ENCODE measurements around the gene FAM181A. TPM values are rescaled to one million over a fixed set of nuclear protein-coding genes. Genes with fewer than 3 reads are reported as not detected.

Gene FAM181A
- total RNA-seq, 1 donor from 2014 or later = not detected

DNA sequence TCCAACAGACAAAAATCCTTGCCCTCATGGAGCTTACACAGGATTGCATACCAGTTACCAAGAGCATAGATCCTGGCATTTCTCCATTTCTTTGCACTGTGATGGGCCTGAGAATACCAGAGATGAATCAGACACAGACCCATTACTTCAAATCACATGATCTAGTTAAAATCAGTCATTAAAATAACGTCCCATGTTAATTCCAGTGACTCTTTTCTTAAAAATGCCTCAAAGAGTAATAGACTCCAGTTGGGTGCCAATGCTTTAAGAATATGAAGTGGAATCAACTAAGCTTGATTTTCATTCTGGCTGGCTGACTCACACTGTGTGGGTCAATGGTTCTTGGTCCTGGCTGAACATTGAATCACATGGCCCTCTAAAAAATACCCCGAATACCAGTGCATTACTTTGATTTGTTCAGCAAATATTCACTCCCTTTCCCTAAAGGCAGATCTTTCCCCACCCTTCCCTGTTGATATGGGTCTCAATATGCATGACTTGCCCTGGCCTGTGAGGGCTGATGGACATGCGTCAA lies 38.2 kb downstream of the FAM181A start:
- Histone ChIP-seq H3K9me3 (ENCODE audit: low read depth) (no peaks in the 10 kb centered on the region), H3K4me3 (no peak overlapping the region), H3K4me1 (no peaks in the 10 kb centered on the region), H3K4me2 (no peak overlapping the region), H3K27me3 (no peaks in the 10 kb centered on the region), H3F3A (ENCODE audit: low read depth) (no peaks in the 10 kb centered on the region), H4K20me1 (ENCODE audit: low read depth) (no peaks in the 10 kb centered on the region), H3K36me3 (no peaks in the 10 kb centered on the region), H3K79me2 (ENCODE audit: low read depth) (no peaks in the 10 kb centered on the region), H2AFZ (replicated peaks) (no peak overlapping the region), H3K27ac (no peak overlapping the region), H3K9ac (no peak overlapping the region)
- TF ChIP-seq EZH2 (IDR thresholded peaks at IDR 0.05) = no peak
- TF ChIP-seq, protein P1, sequence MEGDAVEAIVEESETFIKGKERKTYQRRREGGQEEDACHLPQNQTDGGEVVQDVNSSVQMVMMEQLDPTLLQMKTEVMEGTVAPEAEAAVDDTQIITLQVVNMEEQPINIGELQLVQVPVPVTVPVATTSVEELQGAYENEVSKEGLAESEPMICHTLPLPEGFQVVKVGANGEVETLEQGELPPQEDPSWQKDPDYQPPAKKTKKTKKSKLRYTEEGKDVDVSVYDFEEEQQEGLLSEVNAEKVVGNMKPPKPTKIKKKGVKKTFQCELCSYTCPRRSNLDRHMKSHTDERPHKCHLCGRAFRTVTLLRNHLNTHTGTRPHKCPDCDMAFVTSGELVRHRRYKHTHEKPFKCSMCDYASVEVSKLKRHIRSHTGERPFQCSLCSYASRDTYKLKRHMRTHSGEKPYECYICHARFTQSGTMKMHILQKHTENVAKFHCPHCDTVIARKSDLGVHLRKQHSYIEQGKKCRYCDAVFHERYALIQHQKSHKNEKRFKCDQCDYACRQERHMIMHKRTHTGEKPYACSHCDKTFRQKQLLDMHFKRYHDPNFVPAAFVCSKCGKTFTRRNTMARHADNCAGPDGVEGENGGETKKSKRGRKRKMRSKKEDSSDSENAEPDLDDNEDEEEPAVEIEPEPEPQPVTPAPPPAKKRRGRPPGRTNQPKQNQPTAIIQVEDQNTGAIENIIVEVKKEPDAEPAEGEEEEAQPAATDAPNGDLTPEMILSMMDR (IDR thresholded peaks at IDR 0.05) = no peak
- TF ChIP-seq EZH2phosphoT487 (IDR thresholded peaks at IDR 0.05) = no peak
- DNase-seq (ENCODE audit: low spot score) = no peak
- H3K27me3 Mint-ChIP-seq (ENCODE audit: insufficient read depth, low read depth) = peaks cover 7% of the 10 kb centered on the region
- no peaks in the 10 kb centered on the region for H3K36me3 Mint-ChIP-seq
- no peak overlapping the region for H3K27ac Mint-ChIP-seq
- no peak overlapping the region for H3K4me3 Mint-ChIP-seq
- H3K9me3 Mint-ChIP-seq = no peaks in the 10 kb centered on the region
- peaks cover 1% of the 10 kb centered on the region for H3K4me1 Mint-ChIP-seq

DNA sequence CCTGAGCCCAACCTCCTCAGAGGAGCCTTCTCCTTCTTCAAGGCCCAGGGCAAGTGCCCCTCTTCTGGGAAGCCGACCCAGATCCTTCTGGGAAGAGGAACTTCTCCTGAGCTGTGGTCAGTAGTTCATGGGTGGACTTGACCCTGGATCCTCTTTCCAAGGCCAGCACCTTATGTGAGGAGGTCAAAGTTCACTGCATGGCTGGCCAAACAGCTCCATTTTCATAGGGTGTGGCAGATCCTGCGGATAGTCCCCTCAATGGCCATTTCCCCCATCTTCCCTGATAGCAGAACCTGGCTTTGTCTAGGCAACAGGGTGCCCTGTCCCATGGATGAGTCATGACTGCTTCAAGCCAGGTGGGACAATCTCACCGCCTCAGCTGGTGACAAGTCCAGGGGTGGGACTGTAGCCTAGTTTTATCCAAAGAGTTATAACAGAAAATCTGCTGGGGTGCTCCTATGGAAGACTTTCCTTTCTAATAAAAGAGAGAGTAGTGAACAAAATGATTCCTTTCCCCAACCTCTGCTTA lies 38.9 kb downstream of the FAM181A start:
- H3K4me1 ChIP-seq = no peaks in the 10 kb centered on the region
- no peaks in the 10 kb centered on the region for H4K20me1 ChIP-seq (ENCODE audit: low read depth)
- H3K9me3 Mint-ChIP-seq = no peaks in the 10 kb centered on the region
- no peak overlapping the region for H3K4me3 Mint-ChIP-seq
- H3K36me3 ChIP-seq = no peaks in the 10 kb centered on the region
- H3K4me1 Mint-ChIP-seq = no peaks in the 10 kb centered on the region
- H3K4me2 ChIP-seq = no peak overlapping the region
- no peaks in the 10 kb centered on the region for H3K9me3 ChIP-seq (ENCODE audit: low read depth)
- TF ChIP-seq, protein P1 (IDR thresholded peaks at IDR 0.05) = no peak
- no peak for TF ChIP-seq EZH2 (IDR thresholded peaks at IDR 0.05)
- TF ChIP-seq EZH2phosphoT487 (IDR thresholded peaks at IDR 0.05) = no peak
- H2AFZ ChIP-seq (replicated peaks) = no peak overlapping the region
- no peak overlapping the region for H3K9ac ChIP-seq
- DNase-seq (ENCODE audit: low spot score) = no peak
- H3K36me3 Mint-ChIP-seq = no peaks in the 10 kb centered on the region
- H3K4me3 ChIP-seq = no peak overlapping the region
- no peaks in the 10 kb centered on the region for H3K79me2 ChIP-seq (ENCODE audit: low read depth)
- H3K27ac ChIP-seq = no peak overlapping the region
- H3K27ac Mint-ChIP-seq = no peak overlapping the region
- peaks cover 5% of the 10 kb centered on the region for H3K27me3 Mint-ChIP-seq (ENCODE audit: insufficient read depth, low read depth)
- H3F3A ChIP-seq (ENCODE audit: low read depth) = no peaks in the 10 kb centered on the region
- H3K27me3 ChIP-seq = no peaks in the 10 kb centered on the region

DNA sequence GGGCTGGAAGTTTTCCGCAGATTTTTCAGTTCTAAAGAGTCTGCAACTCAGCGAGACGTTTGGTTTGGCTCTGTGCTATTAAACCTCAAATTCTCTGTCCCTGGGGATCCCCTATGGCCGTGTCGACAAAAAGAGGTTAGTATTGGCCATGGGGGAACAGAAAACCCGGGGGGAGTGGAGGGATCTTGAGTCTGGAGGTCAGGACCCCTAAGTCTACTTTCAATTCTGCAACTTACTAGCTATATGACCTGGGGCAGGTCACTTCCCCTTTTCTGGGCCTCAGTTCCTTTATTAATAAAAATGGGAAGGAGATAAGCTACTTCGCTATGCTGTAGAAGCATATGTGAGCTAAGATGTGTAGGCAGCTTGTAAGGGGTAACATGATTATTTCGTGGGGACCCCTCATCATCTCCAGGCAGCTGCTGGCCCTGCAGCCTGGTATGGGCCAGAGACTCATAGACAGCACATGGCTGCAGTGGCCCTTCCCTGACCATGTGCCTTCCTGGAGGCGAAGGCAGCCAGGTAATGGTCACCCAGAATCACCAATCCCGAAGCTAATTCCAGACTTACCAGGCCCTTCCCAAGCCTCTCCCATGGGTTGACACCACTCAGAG lies 40.6 kb downstream of the FAM181A start:
- Mint-ChIP-seq H3K36me3 (no peaks in the 10 kb centered on the region), H3K4me3 (no peak overlapping the region), H3K27ac (no peak overlapping the region), H3K9me3 (no peaks in the 10 kb centered on the region), H3K4me1 (no peaks in the 10 kb centered on the region), H3K27me3 (ENCODE audit: insufficient read depth, low read depth) (peaks cover 4% of the 10 kb centered on the region)
- TF ChIP-seq EZH2phosphoT487 (IDR thresholded peaks at IDR 0.05) (no peak), EZH2 (IDR thresholded peaks at IDR 0.05) (no peak)
- TF ChIP-seq, protein P1 (IDR thresholded peaks at IDR 0.05) = no peak
- DNase-seq (ENCODE audit: low spot score) = no peak
- no peak overlapping the region for H3K4me3 ChIP-seq
- no peaks in the 10 kb centered on the region for H3K27me3 ChIP-seq
- no peak overlapping the region for H2AFZ ChIP-seq (replicated peaks)
- H3K36me3 ChIP-seq = no peaks in the 10 kb centered on the region
- no peaks in the 10 kb centered on the region for H4K20me1 ChIP-seq (ENCODE audit: low read depth)
- H3K27ac ChIP-seq = no peak overlapping the region
- H3F3A ChIP-seq (ENCODE audit: low read depth) = no peaks in the 10 kb centered on the region
- H3K9me3 ChIP-seq (ENCODE audit: low read depth) = no peaks in the 10 kb centered on the region
- no peaks in the 10 kb centered on the region for H3K4me1 ChIP-seq
- H3K4me2 ChIP-seq = no peak overlapping the region
- H3K9ac ChIP-seq = no peak overlapping the region
- H3K79me2 ChIP-seq (ENCODE audit: low read depth) = no peaks in the 10 kb centered on the region
